Measurements from ENCODE around the gene CAP2. TPM values are rescaled to one million over a fixed set of nuclear protein-coding genes. Genes with fewer than 3 reads are reported as not detected.

The CAP2 gene
- total and polyA plus RNA-seq, 9 of the 15 experiments (the other 6 are each of a cell fraction or from before 2014, with no cell fraction given): not detected

- POLR2A ChIA-PET: interaction anchor here (1.1 kb wide), 1 partner anchor 12 kb away, joined by 3 read pairs; no protein-coding TSS in a partner anchor
- Histone ChIP-seq H3K27me3 (ENCODE audit: control insufficient read depth in 2 of 2, insufficient read depth in 2 of 2, low read length in 2 of 2) (peaks cover 9 to 19% of the 10 kb centered on the region in 2 experiments; a peak in 3 of 5 replicates), H4K20me1 (replicated peaks; ENCODE audit: control insufficient read depth, insufficient read depth, low read length) (no peaks in the 10 kb centered on the region), H3K36me3 (ENCODE audit: control insufficient read depth, insufficient read depth, low read length) (no peaks in the 10 kb centered on the region), H3K79me2 (ENCODE audit: control insufficient read depth, insufficient read depth, low read length) (no peaks in the 10 kb centered on the region), H3K9me1 (ENCODE audit: control insufficient read depth, insufficient read depth, low read length) (no peaks in the 10 kb centered on the region), H3K4me2 (ENCODE audit: insufficient read depth, low read length) (no peak overlapping the region), H3K27ac (ENCODE audit: extremely low read depth, low read depth, low read length) (no peak overlapping the region), H2AFZ (ENCODE audit: low read depth, low read length) (no peak overlapping the region), H3K4me1 (replicated peaks in 1 of 2; ENCODE audit: control insufficient read depth in 2 of 2, insufficient read depth in 2 of 2, low read length in 2 of 2) (no peaks in the 10 kb centered on the region), H3K9me3 (replicated peaks; ENCODE audit: control insufficient read depth, insufficient read depth, low read depth, low read length) (no peaks in the 10 kb centered on the region), H3K4me3 (no peak overlapping the region), H3K9ac (ENCODE audit: insufficient read depth in 1 of 2, low read depth in 2 of 2, low read length in 2 of 2) (no peak overlapping the region)
- no TSS peak for BruUV-seq (replicated peaks)
- ATAC-seq: no peak
- in situ Hi-C loops (cut with MboI): no loop called here
- intact Hi-C loops (cut with micrococcal nuclease): no loop called here
- WGBS (ENCODE audit: insufficient coverage, low coverage, missing lambda C conversion rate): 0% methylated on average over 4 of the region's 4 CpGs
- FAIRE-seq: no peak
- CTCF ChIA-PET (ENCODE audit: low intra/inter-chr PET ratio): no interaction called here
- no peak for DNase-seq (ENCODE audit: extremely low read depth in 1 of 4, low spot score in 3 of 4)
- TF ChIP-seq FOXJ2 (tag; IDR thresholded peaks at IDR 0.05) (no peak), SMAD3 (CRISPR knock-in tag; conservative IDR thresholded peaks at IDR 0.05) (no peak), USF2 (CRISPR knock-in tag; IDR thresholded peaks at IDR 0.05) (no peak), STAT5A (IDR thresholded peaks at IDR 0.05; ENCODE audit: borderline replicate concordance, low read length) (no peak), ZNF318 (IDR thresholded peaks at IDR 0.05; ENCODE audit: borderline replicate concordance in 1 of 2, low read depth in 1 of 2) (no peak), TEAD2 (tag; IDR thresholded peaks at IDR 0.05) (no peak), MBD1 (CRISPR knock-in tag; IDR thresholded peaks at IDR 0.05) (no peak), CBX1 (IDR thresholded peaks at IDR 0.05; ENCODE audit: low read depth) (no peak), TFE3 (CRISPR knock-in tag; IDR thresholded peaks at IDR 0.05) (no peak), DPF2 (IDR thresholded peaks at IDR 0.05) (no peak)
Observed at GRCh38 chr6:17442196-17442595, 48.8 kb downstream of the CAP2 start.
